ENCODE data around the gene LRRC56. TPM values are rescaled to one million over a fixed set of nuclear protein-coding genes. Genes with fewer than 3 reads are reported as not detected.

LRRC56 gene
- total RNA-seq, 2 experiments from 2014 or later = 0.96 to 0.98 TPM

DNA sequence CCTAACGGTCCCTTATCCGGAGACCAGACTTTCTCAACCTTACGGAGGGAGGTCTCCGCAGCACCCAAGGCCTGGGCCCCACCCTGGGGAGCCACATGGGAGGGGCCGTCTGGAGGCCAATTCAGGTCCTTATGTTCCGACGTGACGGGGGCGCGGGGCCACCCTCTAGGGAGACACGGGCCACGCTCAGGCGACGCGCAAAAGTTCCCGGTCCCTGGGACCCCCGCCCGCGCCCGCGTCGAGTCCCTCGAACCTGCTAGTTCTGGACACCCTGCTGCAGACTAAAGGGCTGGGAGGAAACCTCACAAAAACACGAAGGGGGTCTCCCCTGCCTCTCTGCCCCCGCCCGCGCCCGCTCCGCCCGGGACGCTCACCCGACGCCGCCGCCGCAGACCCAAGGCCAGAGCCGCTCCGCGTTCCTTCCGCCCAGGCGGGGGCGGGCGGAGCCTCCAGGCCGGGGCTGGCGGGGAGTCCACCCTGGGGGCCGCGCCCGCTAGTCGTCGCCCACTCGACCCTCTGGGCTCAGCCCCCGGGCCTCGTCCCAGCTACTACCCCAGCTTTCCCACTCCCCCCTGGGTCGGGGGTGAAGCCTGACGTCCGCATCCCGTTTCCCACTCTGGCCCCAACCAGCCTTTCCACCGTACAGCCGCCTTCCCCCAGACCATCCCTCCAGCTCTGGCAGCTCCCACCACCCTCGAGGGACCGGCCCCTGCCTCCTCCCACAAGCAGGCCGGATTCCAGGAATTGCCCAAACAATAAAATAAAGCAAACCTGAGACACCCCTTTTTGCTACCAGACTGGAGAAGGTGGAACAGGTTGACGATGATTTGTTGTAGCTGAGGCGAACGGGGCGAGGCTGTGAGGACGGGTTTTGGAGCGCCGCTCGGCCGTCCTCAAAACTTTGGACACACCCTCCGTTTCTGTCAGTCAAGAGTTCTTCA, 33.0 kb upstream of the LRRC56 start:
- H3K9me3 Mint-ChIP-seq (ENCODE audit: low read depth) = no peaks in the 10 kb centered on the region
- CTCF ChIA-PET = interaction anchor here (0.6 kb wide), 1 partner anchor 14 kb away, joined by 3 read pairs; no protein-coding TSS in a partner anchor

DNA sequence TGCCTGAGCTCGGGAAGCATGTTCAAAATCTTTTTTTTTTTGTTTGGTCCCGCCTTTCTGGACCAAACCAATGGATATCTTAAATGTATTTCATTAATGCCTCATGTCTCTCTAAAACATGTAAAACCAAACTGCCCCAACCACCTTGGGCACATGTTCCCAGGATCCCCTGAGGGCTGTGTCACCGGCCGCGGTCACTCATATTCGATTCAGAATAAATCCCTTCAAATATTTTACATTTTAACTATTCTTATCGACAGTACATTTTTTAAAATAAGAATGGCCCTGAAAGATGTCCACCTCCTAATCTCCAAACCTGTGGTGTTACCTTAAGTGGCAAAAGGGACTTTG, 32.4 kb upstream of the LRRC56 start:
- no peak for ATAC-seq
- peaks cover 22% of the 10 kb centered on the region for H3K4me1 Mint-ChIP-seq
- peaks cover 28% of the 10 kb centered on the region for H3K36me3 Mint-ChIP-seq (ENCODE audit: low read depth)
- ChIA-PET CTCF (interaction anchor here (0.7 kb wide), 1 partner anchor 49 kb away, joined by 3 read pairs; no protein-coding TSS in a partner anchor), POLR2A (no interaction called here)
- intact Hi-C loops (cut with DNase I, micrococcal nuclease) = no loop called here
- no peaks in the 10 kb centered on the region for H3K9me3 Mint-ChIP-seq (ENCODE audit: low read depth)
- no peaks in the 10 kb centered on the region for H3K27me3 Mint-ChIP-seq
- H3K27ac Mint-ChIP-seq = peak overlapping the region; percentile 39
- peak overlapping the region; percentile 93 for H3K4me3 Mint-ChIP-seq
- no peak for DNase-seq

More for the DNA sequence above, 33.0 kb upstream of the LRRC56 start:
- Mint-ChIP-seq H3K36me3 (ENCODE audit: low read depth) (peaks cover 26% of the 10 kb centered on the region), H3K27me3 (no peaks in the 10 kb centered on the region), H3K4me3 (peak overlapping the region; percentile 93), H3K4me1 (peaks cover 22% of the 10 kb centered on the region), H3K27ac (peak overlapping the region; percentile 39)
- POLR2A ChIA-PET = no interaction called here
- intact Hi-C loops (cut with DNase I, micrococcal nuclease) = no loop called here
- ATAC-seq = no peak
- DNase-seq = peak; percentile 50

DNA sequence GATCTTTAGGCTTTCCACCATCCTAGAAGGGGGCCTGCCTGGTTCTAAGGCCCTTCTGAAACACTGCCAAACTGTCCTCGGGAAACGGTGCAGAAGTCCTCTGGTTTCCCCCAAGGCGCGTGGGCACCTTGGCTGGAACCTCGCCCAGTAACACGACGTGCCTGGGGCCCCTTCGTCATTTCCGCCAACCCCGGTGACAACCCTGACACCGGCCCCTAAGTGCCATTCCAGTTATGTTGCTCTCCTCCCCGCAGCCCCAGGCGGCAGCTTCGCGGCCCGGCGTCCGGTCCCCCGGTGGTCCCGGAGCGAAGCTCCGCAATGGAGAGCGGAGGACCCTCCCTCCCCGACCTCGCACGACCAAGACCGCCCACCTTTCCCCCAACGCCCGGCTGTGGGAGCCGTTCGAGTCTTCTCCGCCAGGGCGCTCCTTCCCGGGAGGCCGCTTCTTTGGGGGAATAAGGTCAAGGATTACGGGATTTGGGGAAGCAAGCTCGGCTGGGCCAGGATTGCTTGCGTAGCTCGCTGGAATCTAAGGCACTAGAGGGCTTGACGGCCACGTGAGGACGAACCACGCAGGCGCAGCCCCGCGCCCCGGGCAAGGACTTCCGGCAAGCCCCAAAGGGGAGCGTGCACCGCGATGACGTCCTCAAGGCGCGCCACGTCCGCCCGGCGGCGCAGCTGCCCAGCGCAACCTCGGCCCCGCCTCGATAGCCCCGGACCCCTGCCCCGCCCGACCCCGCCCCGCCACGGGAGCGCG, 30.9 kb upstream of the LRRC56 start:
- DNase-seq (peak; percentile 99), ATAC-seq (peak; percentile 78)
- H3K27ac Mint-ChIP-seq = peak overlapping the region; percentile 99
- intact Hi-C loops (cut with DNase I, micrococcal nuclease) = loop anchor here (1.0 to 2.0 kb wide), 15 partner anchors 29 to 314 kb away; partner anchors contain the start of genes BET1L (in 1 of the 2), DEAF1 (in 1 of the 2), GATD1 (in 1 of the 2) and HRAS (in 1 of the 2)
- ChIA-PET CTCF (interaction anchor here (0.6 to 1.7 kb wide), 5 partner anchors 12 to 220 kb away, joined by 3 to 9 read pairs (median 3); partner anchors contain the start of gene PHRF1), POLR2A (interaction anchor here (1.0 to 1.3 kb wide), 4 partner anchors 12 to 299 kb away, joined by 3 to 4 read pairs (median 4); partner anchors contain the start of genes BET1L, HRAS and RIC8A)
- H3K9me3 Mint-ChIP-seq (ENCODE audit: low read depth) = no peaks in the 10 kb centered on the region
- peak overlapping the region; percentile 93 for H3K4me3 Mint-ChIP-seq
- no peaks in the 10 kb centered on the region for H3K27me3 Mint-ChIP-seq
- peaks cover 22% of the 10 kb centered on the region for H3K4me1 Mint-ChIP-seq
- H3K36me3 Mint-ChIP-seq (ENCODE audit: low read depth) = peaks cover 26% of the 10 kb centered on the region

DNA sequence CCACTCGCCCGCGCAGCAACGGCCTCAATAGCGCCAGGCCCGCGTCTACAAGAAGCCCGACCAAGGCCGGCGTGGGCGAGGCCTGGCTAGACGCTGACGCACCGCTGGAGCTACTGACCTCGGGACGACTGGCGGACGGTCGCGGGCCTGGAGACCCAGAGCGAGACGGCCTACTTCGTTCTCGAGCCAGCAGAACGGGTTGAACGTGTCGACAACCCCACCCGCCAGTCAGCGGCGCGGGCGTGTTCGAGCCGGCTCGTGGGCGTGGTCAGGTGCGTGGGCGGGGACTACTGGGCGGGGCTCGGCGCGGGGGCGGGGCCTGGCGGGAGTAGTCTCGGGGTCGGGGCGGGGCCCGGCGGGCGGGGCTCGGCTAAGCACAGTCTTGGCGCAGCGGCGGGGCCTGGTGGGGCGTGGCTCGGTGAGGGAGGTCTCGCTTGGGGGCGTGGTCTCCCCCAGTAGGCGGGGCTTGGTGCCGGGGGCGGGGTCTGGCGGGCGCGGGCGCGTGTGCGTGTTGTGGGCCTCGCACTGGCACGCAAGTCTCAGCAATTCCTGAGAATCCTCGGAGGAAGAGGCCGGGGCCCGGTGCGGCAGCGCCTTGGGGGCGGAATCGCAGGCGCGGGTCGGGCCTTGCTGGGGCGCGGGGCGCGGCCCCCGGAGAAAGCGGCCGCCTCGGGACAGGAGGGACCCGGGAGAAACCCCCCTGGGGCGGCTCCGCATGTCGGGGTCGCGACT, 30.2 kb upstream of the LRRC56 start, which contains the start of gene RNH1:
Gene RNH1, minus strand, starts transcription at position 248 of the 732 bp plus-strand sequence. CDS start 5,080 bp downstream, outside the sequence.
- Mint-ChIP-seq H3K27ac (peak within 1 kb of the TSS; percentile 99), H3K4me1 (peaks cover 22% of the 10 kb centered on the region), H3K27me3 (no peaks in the 10 kb centered on the region), H3K9me3 (ENCODE audit: low read depth) (no peaks in the 10 kb centered on the region), H3K4me3 (peak within 1 kb of the TSS; percentile 93), H3K36me3 (ENCODE audit: low read depth) (peaks cover 30% of the 10 kb centered on the region)
- ATAC-seq = peak; percentile 83
- ChIA-PET POLR2A (interaction anchor here (1.0 to 1.3 kb wide), 4 partner anchors 12 to 300 kb away, joined by 3 to 4 read pairs (median 4); partner anchors contain the start of genes BET1L, HRAS and RIC8A), CTCF (interaction anchor here (0.7 to 1.7 kb wide), 3 partner anchors 12 to 186 kb away, joined by 3 to 9 read pairs (median 4); no protein-coding TSS in a partner anchor)
- intact Hi-C loops (cut with DNase I, micrococcal nuclease) = loop anchor here (1.0 to 2.0 kb wide), 19 partner anchors 11 to 313 kb away; partner anchors contain the start of genes HRAS (in 2 of the 2), BET1L (in 1 of the 2), DEAF1 (in 1 of the 2) and GATD1 (in 1 of the 2)
- peak; percentile 100 for DNase-seq

DNA sequence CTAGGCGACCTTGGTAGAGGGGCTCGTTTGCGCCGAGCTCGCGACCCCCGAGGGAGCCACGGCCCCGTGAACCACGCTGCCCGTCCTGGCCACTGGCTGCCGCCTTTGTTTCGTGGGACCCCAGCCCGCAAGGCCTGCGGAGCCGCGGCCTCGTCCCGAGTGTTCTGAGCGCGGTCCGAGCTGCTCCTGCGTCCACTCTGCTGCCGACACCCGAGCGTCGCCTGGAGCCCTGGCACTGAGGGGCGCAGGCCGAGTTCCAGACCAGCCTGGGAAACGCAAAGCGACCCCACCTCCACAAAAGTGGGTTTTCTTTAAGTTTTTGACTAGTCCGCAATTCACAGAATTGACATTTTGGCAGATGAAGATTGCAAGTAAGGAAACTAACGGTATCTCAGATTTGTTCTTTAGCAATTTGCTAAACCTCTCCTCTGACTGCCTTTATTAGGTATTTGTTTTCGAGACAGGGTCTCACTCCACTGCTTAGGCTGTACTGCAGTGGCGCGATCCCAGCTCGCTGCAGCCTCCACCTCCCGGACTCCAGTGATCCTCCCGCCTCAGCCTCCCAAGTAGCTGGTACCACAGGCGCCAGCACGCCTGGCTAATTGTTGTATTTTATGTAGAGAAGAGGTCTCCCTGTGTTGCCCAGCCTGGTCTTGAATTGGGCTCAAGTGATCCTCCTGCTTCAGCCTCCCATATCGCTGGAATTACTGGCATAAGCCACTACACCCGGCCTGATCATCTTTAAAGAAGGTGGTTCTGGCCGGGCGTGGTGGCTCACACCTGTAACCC, 29.4 kb upstream of the LRRC56 start:
- H3K27ac Mint-ChIP-seq = peak overlapping the region; percentile 76
- no peaks in the 10 kb centered on the region for H3K9me3 Mint-ChIP-seq (ENCODE audit: low read depth)
- POLR2A ChIA-PET = interaction anchor here (0.6 kb wide), 1 partner anchor 313 kb away, joined by 3 read pairs; no protein-coding TSS in a partner anchor
- CTCF ChIA-PET = interaction anchor here (0.6 kb wide), 1 partner anchor 189 kb away, joined by 3 read pairs; no protein-coding TSS in a partner anchor
- H3K27me3 Mint-ChIP-seq = no peaks in the 10 kb centered on the region
- H3K4me3 Mint-ChIP-seq = peak overlapping the region; percentile 93
- H3K36me3 Mint-ChIP-seq (ENCODE audit: low read depth) = peaks cover 32% of the 10 kb centered on the region
- H3K4me1 Mint-ChIP-seq = peaks cover 22% of the 10 kb centered on the region
- intact Hi-C loops (cut with DNase I, micrococcal nuclease) = loop anchor here (1.0 to 2.0 kb wide), 7 partner anchors 10 to 193 kb away; partner anchors contain the start of genes HRAS (in 1 of the 2), IFITM1 (in 1 of the 2), LMNTD2 (in 1 of the 2) and RASSF7 (in 1 of the 2)
- ATAC-seq (no peak), DNase-seq (no peak)

DNA sequence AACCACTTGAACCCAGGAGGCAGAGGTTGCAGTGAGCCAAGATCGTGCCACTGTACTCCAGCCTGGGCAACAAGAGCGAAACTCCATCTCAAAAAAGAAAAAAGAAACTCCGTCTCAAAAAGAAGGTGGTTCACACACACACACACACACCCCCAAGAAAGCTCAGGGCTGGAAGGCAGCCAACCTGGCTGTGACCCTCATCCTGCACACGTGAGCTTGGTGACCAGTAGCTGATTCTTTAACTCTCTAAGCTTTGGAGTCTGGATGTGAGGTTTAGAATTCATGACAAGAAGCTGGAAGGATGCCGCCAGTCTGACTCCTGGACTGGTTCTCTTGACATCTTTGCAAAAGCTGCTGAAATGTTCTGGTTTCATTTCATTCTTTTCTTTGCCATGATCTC, 28.4 kb upstream of the LRRC56 start:
- H3K27ac Mint-ChIP-seq = no peak overlapping the region
- CTCF ChIA-PET = interaction anchor here (1.9 kb wide), 1 partner anchor 10 kb away, joined by 7 read pairs; no protein-coding TSS in a partner anchor
- POLR2A ChIA-PET = interaction anchor here (0.7 kb wide), 2 partner anchors 30 to 79 kb away, joined by 3 to 5 read pairs; no protein-coding TSS in a partner anchor
- peaks cover 15% of the 10 kb centered on the region for H3K4me1 Mint-ChIP-seq
- intact Hi-C loops (cut with DNase I, micrococcal nuclease) = no loop called here
- ATAC-seq (no peak), DNase-seq (no peak)
- H3K36me3 Mint-ChIP-seq (ENCODE audit: low read depth) = peaks cover 33% of the 10 kb centered on the region
- no peaks in the 10 kb centered on the region for H3K9me3 Mint-ChIP-seq (ENCODE audit: low read depth)
- H3K4me3 Mint-ChIP-seq = no peak overlapping the region
- no peaks in the 10 kb centered on the region for H3K27me3 Mint-ChIP-seq

DNA sequence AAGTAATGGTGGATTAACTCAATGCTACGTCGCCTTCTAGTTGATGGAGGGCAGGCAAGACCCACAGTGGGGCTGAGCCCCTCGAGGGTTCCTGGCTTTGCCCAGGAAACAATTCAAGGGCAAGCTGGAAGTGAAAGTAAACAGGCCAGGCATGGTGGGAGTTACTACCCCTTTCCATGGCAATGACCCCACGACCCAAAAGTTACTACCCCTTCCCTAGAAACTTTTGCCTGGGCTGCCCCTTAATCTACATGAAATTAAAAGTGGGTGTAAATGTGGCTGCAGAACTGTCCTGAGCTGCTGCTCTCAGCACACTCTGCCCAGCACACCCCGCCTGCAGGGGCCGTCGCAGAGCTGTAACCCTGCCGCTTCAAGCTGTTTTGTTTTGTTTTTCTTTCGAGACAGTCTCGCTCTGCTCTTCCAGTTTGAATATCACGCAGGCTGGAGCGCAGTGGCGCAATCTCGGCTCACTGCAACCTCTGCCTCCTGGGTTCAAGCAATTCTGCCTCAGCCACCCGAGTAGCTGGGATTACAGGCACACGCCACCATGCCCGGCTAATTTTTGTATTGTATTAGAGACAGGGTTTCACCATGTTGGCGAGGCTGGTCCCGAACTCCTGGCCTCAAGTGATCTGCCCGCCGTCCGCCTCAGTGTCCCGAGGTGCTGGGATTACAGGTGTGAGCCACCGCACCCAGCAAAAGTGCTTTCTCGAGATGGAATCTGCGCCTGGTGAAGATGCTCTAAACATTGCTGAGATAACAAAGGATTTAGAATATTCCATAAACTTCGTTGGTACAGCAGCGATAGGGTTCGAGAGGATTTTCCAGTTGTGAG, 24.3 kb upstream of the LRRC56 start:
- Mint-ChIP-seq H3K27me3 (no peaks in the 10 kb centered on the region), H3K9me3 (ENCODE audit: low read depth) (peaks cover 2% of the 10 kb centered on the region), H3K4me1 (peaks cover 3% of the 10 kb centered on the region), H3K27ac (no peak overlapping the region), H3K4me3 (no peak overlapping the region), H3K36me3 (ENCODE audit: low read depth) (peaks cover 32% of the 10 kb centered on the region)
- intact Hi-C loops (cut with DNase I, micrococcal nuclease) = no loop called here
- DNase-seq (no peak), ATAC-seq (no peak)
- POLR2A ChIA-PET = interaction anchor here (0.6 kb wide), 1 partner anchor 65 kb away, joined by 3 read pairs; no protein-coding TSS in a partner anchor
- CTCF ChIA-PET = interaction anchor here (0.6 to 0.9 kb wide), 2 partner anchors 8 to 165 kb away, joined by 3 to 5 read pairs; no protein-coding TSS in a partner anchor

DNA sequence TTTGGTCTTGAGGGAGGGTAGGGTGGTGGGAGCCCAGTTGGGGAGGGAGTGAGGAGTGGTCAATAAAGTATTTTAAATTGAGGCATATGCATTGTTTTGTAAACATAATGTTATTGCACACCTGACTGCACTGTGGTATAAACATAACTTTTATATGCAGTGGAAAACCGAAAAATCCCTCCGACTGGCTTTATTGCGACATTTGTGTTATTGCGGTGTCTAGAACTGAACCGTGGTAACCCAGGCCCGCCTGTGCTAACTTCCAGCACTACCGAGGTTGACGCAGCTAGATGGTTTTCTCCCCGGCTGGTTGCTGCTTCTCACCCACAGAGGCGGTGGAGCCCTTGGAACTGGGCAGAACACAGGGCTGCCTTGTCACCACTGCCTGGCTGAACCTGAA, 22.7 kb upstream of the LRRC56 start:
- CTCF ChIA-PET = no interaction called here
- POLR2A ChIA-PET = no interaction called here
- no peak for ATAC-seq

DNA sequence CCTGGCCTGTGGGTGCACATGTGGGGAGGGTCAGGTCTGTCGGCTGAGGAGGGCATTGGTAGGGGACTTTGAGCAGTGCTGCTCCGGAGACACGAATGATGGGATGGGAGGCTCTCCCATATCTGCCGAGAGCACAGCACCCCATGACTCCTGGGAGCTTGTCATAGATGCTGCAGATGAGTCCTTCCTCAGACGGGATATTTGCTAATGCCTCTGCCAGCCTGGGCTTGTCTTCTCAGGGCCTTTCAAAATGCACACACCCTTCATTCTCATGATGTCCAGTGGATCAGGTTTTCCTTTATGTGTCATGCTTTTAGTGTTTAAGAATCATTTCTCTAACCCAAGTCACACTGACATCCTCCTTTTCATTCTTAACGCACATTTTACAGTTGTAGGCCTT, 22.2 kb upstream of the LRRC56 start:
- ChIA-PET POLR2A (no interaction called here), CTCF (interaction anchor here (0.6 kb wide), 1 partner anchor 101 kb away, joined by 3 read pairs; the partner anchor contains the start of gene IRF7)
- no peak overlapping the region for H3K27ac Mint-ChIP-seq
- no peaks in the 10 kb centered on the region for H3K27me3 Mint-ChIP-seq
- H3K36me3 Mint-ChIP-seq (ENCODE audit: low read depth) = peaks cover 23% of the 10 kb centered on the region
- DNase-seq = no peak
- H3K4me1 Mint-ChIP-seq = peaks cover 3% of the 10 kb centered on the region
- no peak overlapping the region for H3K4me3 Mint-ChIP-seq
- no peak for ATAC-seq
- intact Hi-C loops (cut with DNase I, micrococcal nuclease) = no loop called here
- peaks cover 2% of the 10 kb centered on the region for H3K9me3 Mint-ChIP-seq (ENCODE audit: low read depth)

More for the DNA sequence above, 22.7 kb upstream of the LRRC56 start:
- intact Hi-C loops (cut with DNase I, micrococcal nuclease) = no loop called here
- H3K4me1 Mint-ChIP-seq = peaks cover 3% of the 10 kb centered on the region
- peaks cover 2% of the 10 kb centered on the region for H3K9me3 Mint-ChIP-seq (ENCODE audit: low read depth)
- no peak overlapping the region for H3K4me3 Mint-ChIP-seq
- H3K36me3 Mint-ChIP-seq (ENCODE audit: low read depth) = peaks cover 28% of the 10 kb centered on the region
- H3K27me3 Mint-ChIP-seq = no peaks in the 10 kb centered on the region
- no peak for DNase-seq
- H3K27ac Mint-ChIP-seq = no peak overlapping the region

Measured in activated CD4-positive, alpha-beta T cell treated with anti-CD3 and anti-CD28 coated beads for 36 hours (primary cell).